22Rv1 (cell line): ENCODE data around the gene STUB1.
A peak's percentile ranks its signal among the peaks of the same experiment; 100 is the strongest.

Source experiments
- H3K27ac ChIP-seq: fragments of 450-650 bp; 2 replicates; pipeline ENCODE4 v1.5.1; 2017
- CTCF ChIP-seq: fragments of 450-650 bp; IDR thresholded peaks from 2 replicates; pipeline ENCODE4 v1.5.1; 2017; ENCODE audit warnings: mild to moderate bottlenecking
- ZFX ChIP-seq: fragments of 450-650 bp; IDR thresholded peaks from 2 replicates; pipeline ENCODE4 v1.6.1; 2017; ENCODE audit warnings: antibody characterized with exemption, borderline replicate concordance

STUB1 gene

GRCh38 chr16:640614-641013 is 39.6 kb upstream of the STUB1 start:
- no peak for TF ChIP-seq ZFX
- no peak for TF ChIP-seq CTCF
- peak overlapping the region; percentile 96 for H3K27ac ChIP-seq

- H3K27ac ChIP-seq: peak within 1 kb of the TSS; percentile 96
- TF ChIP-seq CTCF (no peak), ZFX (no peak)
These were observed 38.7 kb upstream of the STUB1 start, which contains the start of gene MCRIP2 for GRCh38 chr16:641326-642188. MCRIP2 (plus strand) TSS chr16:641828; CDS start chr16:641992, 164 bp downstream.

GRCh38 chr16:642189-643049 is 37.8 kb upstream of the STUB1 start:
- TF ChIP-seq CTCF: no peak
- TF ChIP-seq ZFX: no peak
- H3K27ac ChIP-seq: peak overlapping the region; percentile 96

GRCh38 chr16:643050-643368 is 37.2 kb upstream of the STUB1 start:
- H3K27ac ChIP-seq: peak overlapping the region; percentile 96
- TF ChIP-seq CTCF: no peak
- TF ChIP-seq ZFX: no peak

- TF ChIP-seq ZFX: no peak
- TF ChIP-seq CTCF: no peak
These were observed 35.7 kb upstream of the STUB1 start for GRCh38 chr16:644556-644955.

GRCh38 chr16:645852-646678 is 34.1 kb upstream of the STUB1 start:
- no peak for TF ChIP-seq ZFX
- H3K27ac ChIP-seq: peak overlapping the region; percentile 96

More at GRCh38 chr16:644556-644955, 35.7 kb upstream of the STUB1 start:
- peak overlapping the region; percentile 96 for H3K27ac ChIP-seq

- no peak for TF ChIP-seq CTCF
- no peak for TF ChIP-seq ZFX
- peak overlapping the region; percentile 96 for H3K27ac ChIP-seq
These were observed 33.5 kb upstream of the STUB1 start for GRCh38 chr16:646679-647172.
